Mucosa of rectum (tissue), 2 donors: ENCODE measurements around the gene SLC25A10.

Source experiments
- H3K27ac ChIP-seq, 2 donors: one replicate each; pipeline ENCODE4 v1.7.0; 2013; ENCODE audit warnings: inconsistent platforms in 2 of 2, low read depth in 2 of 2, low read length in 2 of 2
- H3K27me3 ChIP-seq, 2 donors: one replicate each; pipeline ENCODE4 v1.7.0; 2013; ENCODE audit warnings: low read length in 2 of 2; ENCODE audit not compliant: control insufficient read depth in 2 of 2, insufficient read depth in 2 of 2
- H3K36me3 ChIP-seq, 2 donors: one replicate each; pipeline ENCODE4 v1.7.0; 2013; ENCODE audit warnings: low read length in 2 of 2; ENCODE audit not compliant: control insufficient read depth in 2 of 2, insufficient read depth in 2 of 2
- H3K4me1 ChIP-seq, 2 donors: one replicate each; pipeline ENCODE4 v1.7.0; 2013; ENCODE audit warnings: low read length in 2 of 2, mild to moderate bottlenecking in 1 of 2; ENCODE audit not compliant: control insufficient read depth in 2 of 2, insufficient read depth in 2 of 2
- H3K4me3 ChIP-seq, 2 donors: one replicate each; pipeline ENCODE4 v1.7.0; 2013; ENCODE audit warnings: low read length in 2 of 2
- H3K9ac ChIP-seq, 2 donors: one replicate each; pipeline ENCODE4 v1.7.0; 2013; ENCODE audit warnings: low read length in 2 of 2, low read depth in 1 of 2, mild to moderate bottlenecking in 1 of 2
- H3K9me3 ChIP-seq, 2 donors: one replicate each; pipeline ENCODE4 v1.7.0; 2013; ENCODE audit warnings: low read length in 2 of 2; ENCODE audit not compliant: control insufficient read depth in 2 of 2
- donor health status: healthy.
- donor health status: Normal muscosa, but diverticular disease.

SLC25A10 gene

GRCh38 chr17:81686614-81687013 is 25.5 kb upstream of the SLC25A10 start:
- Histone ChIP-seq H3K4me1 (peaks cover 9 to 21% of the 10 kb centered on the region in 2 donors), H3K27me3 (no peaks in the 10 kb centered on the region), H3K4me3 (no peak overlapping the region), H3K9me3 (no peaks in the 10 kb centered on the region), H3K9ac (no peak overlapping the region), H3K36me3 (peaks cover 47 to 51% of the 10 kb centered on the region in 2 donors), H3K27ac (no peak overlapping the region)

- Histone ChIP-seq H3K27me3 (no peaks in the 10 kb centered on the region), H3K36me3 (peaks cover 56 to 61% of the 10 kb centered on the region in 2 donors)
Observed at GRCh38 chr17:81687770-81688541, 24.1 kb upstream of the SLC25A10 start.

GRCh38 chr17:81688616-81689015 is 23.5 kb upstream of the SLC25A10 start:
- Histone ChIP-seq H3K9me3 (no peaks in the 10 kb centered on the region), H3K4me1 (peaks cover 9 to 13% of the 10 kb centered on the region in 2 donors), H3K27me3 (no peaks in the 10 kb centered on the region), H3K9ac (no peak overlapping the region), H3K4me3 (no peak overlapping the region), H3K27ac (no peak overlapping the region), H3K36me3 (peaks cover 61 to 68% of the 10 kb centered on the region in 2 donors)

More at GRCh38 chr17:81687770-81688541, 24.1 kb upstream of the SLC25A10 start:
- Histone ChIP-seq H3K27ac (no peak overlapping the region), H3K4me1 (peaks cover 9 to 15% of the 10 kb centered on the region in 2 donors), H3K4me3 (no peak overlapping the region), H3K9ac (no peak overlapping the region), H3K9me3 (no peaks in the 10 kb centered on the region)

- Histone ChIP-seq H3K9ac (no peak overlapping the region), H3K4me3 (no peak overlapping the region), H3K9me3 (no peaks in the 10 kb centered on the region), H3K27me3 (no peaks in the 10 kb centered on the region), H3K36me3 (peaks cover 75 to 81% of the 10 kb centered on the region in 2 donors), H3K27ac (no peak overlapping the region), H3K4me1 (peaks cover 3 to 5% of the 10 kb centered on the region in 2 donors)
Observed at GRCh38 chr17:81690066-81690465, 22.0 kb upstream of the SLC25A10 start.

GRCh38 chr17:81690549-81690948 is 21.5 kb upstream of the SLC25A10 start:
- Histone ChIP-seq H3K27me3 (no peaks in the 10 kb centered on the region), H3K27ac (no peak overlapping the region), H3K36me3 (peaks cover 80 to 86% of the 10 kb centered on the region in 2 donors), H3K4me1 (peaks cover 0 to 2% of the 10 kb centered on the region in 2 donors), H3K4me3 (no peak overlapping the region), H3K9me3 (no peaks in the 10 kb centered on the region), H3K9ac (no peak overlapping the region)

- H3K9me3 ChIP-seq: no peaks in the 10 kb centered on the region
- no peak overlapping the region for H3K27ac ChIP-seq
- H3K36me3 ChIP-seq: peaks cover 82 to 89% of the 10 kb centered on the region in 2 donors
- H3K9ac ChIP-seq: no peak overlapping the region
- H3K27me3 ChIP-seq: no peaks in the 10 kb centered on the region
- no peak overlapping the region for H3K4me3 ChIP-seq
- H3K4me1 ChIP-seq: no peaks in the 10 kb centered on the region
Observed at GRCh38 chr17:81691196-81691595, 20.9 kb upstream of the SLC25A10 start.

- H3K27ac ChIP-seq: no peak overlapping the region
- H3K9me3 ChIP-seq: no peaks in the 10 kb centered on the region
- no peak overlapping the region for H3K9ac ChIP-seq
- H3K36me3 ChIP-seq: peaks cover 81 to 89% of the 10 kb centered on the region in 2 donors
- H3K4me3 ChIP-seq: no peak overlapping the region
- no peaks in the 10 kb centered on the region for H3K4me1 ChIP-seq
- no peaks in the 10 kb centered on the region for H3K27me3 ChIP-seq
Observed at GRCh38 chr17:81691608-81692007, 20.5 kb upstream of the SLC25A10 start.

- Histone ChIP-seq H3K9ac (no peak overlapping the region), H3K36me3 (peaks cover 81 to 85% of the 10 kb centered on the region in 2 donors), H3K9me3 (no peaks in the 10 kb centered on the region), H3K4me3 (no peak overlapping the region), H3K27ac (no peak overlapping the region), H3K4me1 (no peaks in the 10 kb centered on the region), H3K27me3 (no peaks in the 10 kb centered on the region)
Observed at GRCh38 chr17:81693509-81694210, 18.4 kb upstream of the SLC25A10 start.

GRCh38 chr17:81694810-81695209 is 17.3 kb upstream of the SLC25A10 start:
- Histone ChIP-seq H3K4me3 (no peak overlapping the region), H3K36me3 (peaks cover 74 to 83% of the 10 kb centered on the region in 2 donors), H3K9me3 (no peaks in the 10 kb centered on the region), H3K27ac (no peak overlapping the region), H3K9ac (no peak overlapping the region), H3K27me3 (no peaks in the 10 kb centered on the region), H3K4me1 (no peaks in the 10 kb centered on the region)

GRCh38 chr17:81695211-81695610 is 16.9 kb upstream of the SLC25A10 start:
- Histone ChIP-seq H3K27me3 (no peaks in the 10 kb centered on the region), H3K4me3 (no peak overlapping the region), H3K4me1 (no peaks in the 10 kb centered on the region), H3K36me3 (peaks cover 73 to 79% of the 10 kb centered on the region in 2 donors), H3K9me3 (no peaks in the 10 kb centered on the region), H3K9ac (no peak overlapping the region), H3K27ac (no peak overlapping the region)
